WTC11 (cell line): ENCODE results near the gene FNDC3A.

ENCODE experiments used
- RELA ChIP-seq: sonication (generic); formaldehyde crosslinking; IDR thresholded peaks from 2 replicates; pipeline ENCODE4 v1.8.1; 2022; ENCODE audit warnings: missing genetic modification reagents, mild to moderate bottlenecking, borderline replicate concordance
- TF ChIP-seq, protein P1 (sequence below): fragments of 200-600 bp; IDR thresholded peaks from 2 replicates; pipeline ENCODE4 v1.8.0; 2022; ENCODE audit warnings: antibody characterized with exemption
- TF ChIP-seq, protein P2 (sequence below): sonication (generic); formaldehyde crosslinking; IDR thresholded peaks from 2 replicates; pipeline ENCODE4 v1.8.0; 2023; ENCODE audit warnings: missing genetic modification reagents, mild to moderate bottlenecking, borderline replicate concordance

DNA sequence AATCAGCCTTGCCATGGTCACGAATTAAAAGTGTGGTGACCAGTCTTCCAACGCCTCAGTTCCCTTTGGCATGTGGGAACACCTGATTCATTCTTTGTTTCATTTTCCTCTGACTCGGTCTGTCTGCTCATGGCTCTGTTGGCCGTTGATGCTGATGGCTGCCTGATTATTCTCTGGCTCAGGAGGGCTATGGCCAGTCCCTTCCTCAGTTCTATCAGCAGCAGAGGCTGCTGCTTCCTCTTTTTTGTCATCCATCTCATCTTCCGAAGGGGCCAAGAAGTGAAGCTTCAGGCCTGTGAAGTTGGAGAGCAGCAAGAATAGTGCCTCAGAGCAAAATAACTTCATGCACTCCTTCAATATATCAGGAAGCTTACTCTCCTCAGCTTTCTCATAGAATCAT, 235.0 kb downstream of the FNDC3A start:
- TF ChIP-seq RELA (CRISPR knock-in tag), result no peak
- TF ChIP-seq, protein P1, sequence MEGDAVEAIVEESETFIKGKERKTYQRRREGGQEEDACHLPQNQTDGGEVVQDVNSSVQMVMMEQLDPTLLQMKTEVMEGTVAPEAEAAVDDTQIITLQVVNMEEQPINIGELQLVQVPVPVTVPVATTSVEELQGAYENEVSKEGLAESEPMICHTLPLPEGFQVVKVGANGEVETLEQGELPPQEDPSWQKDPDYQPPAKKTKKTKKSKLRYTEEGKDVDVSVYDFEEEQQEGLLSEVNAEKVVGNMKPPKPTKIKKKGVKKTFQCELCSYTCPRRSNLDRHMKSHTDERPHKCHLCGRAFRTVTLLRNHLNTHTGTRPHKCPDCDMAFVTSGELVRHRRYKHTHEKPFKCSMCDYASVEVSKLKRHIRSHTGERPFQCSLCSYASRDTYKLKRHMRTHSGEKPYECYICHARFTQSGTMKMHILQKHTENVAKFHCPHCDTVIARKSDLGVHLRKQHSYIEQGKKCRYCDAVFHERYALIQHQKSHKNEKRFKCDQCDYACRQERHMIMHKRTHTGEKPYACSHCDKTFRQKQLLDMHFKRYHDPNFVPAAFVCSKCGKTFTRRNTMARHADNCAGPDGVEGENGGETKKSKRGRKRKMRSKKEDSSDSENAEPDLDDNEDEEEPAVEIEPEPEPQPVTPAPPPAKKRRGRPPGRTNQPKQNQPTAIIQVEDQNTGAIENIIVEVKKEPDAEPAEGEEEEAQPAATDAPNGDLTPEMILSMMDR, result no peak
- TF ChIP-seq, protein P2, sequence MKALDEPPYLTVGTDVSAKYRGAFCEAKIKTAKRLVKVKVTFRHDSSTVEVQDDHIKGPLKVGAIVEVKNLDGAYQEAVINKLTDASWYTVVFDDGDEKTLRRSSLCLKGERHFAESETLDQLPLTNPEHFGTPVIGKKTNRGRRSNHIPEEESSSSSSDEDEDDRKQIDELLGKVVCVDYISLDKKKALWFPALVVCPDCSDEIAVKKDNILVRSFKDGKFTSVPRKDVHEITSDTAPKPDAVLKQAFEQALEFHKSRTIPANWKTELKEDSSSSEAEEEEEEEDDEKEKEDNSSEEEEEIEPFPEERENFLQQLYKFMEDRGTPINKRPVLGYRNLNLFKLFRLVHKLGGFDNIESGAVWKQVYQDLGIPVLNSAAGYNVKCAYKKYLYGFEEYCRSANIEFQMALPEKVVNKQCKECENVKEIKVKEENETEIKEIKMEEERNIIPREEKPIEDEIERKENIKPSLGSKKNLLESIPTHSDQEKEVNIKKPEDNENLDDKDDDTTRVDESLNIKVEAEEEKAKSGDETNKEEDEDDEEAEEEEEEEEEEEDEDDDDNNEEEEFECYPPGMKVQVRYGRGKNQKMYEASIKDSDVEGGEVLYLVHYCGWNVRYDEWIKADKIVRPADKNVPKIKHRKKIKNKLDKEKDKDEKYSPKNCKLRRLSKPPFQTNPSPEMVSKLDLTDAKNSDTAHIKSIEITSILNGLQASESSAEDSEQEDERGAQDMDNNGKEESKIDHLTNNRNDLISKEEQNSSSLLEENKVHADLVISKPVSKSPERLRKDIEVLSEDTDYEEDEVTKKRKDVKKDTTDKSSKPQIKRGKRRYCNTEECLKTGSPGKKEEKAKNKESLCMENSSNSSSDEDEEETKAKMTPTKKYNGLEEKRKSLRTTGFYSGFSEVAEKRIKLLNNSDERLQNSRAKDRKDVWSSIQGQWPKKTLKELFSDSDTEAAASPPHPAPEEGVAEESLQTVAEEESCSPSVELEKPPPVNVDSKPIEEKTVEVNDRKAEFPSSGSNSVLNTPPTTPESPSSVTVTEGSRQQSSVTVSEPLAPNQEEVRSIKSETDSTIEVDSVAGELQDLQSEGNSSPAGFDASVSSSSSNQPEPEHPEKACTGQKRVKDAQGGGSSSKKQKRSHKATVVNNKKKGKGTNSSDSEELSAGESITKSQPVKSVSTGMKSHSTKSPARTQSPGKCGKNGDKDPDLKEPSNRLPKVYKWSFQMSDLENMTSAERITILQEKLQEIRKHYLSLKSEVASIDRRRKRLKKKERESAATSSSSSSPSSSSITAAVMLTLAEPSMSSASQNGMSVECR, result no peak
